ENCODE data around the gene CNPY4.
"Not testable (repeated sequence)": the region's sequence is repeated elsewhere in the genome, so short reads cannot be mapped to it uniquely, and the experiment has no call there.

Gene CNPY4

GRCh38 chr7:100122067-100122466 lies 2.6 kb downstream of the CNPY4 start:
- H3K36me3 Mint-ChIP-seq (ENCODE audit: low read depth), result peaks cover 10% of the 10 kb centered on the region
- H3K27ac Mint-ChIP-seq, result no peak overlapping the region
- H3K4me3 Mint-ChIP-seq, result no peak overlapping the region
- H3K4me1 Mint-ChIP-seq (ENCODE audit: low read depth), result peaks cover 28% of the 10 kb centered on the region
- H3K27me3 Mint-ChIP-seq (ENCODE audit: low read depth), result no peaks in the 10 kb centered on the region
- no peaks in the 10 kb centered on the region for H3K9me3 Mint-ChIP-seq

GRCh38 chr7:100122568-100122967 lies 3.1 kb downstream of the CNPY4 start:
- Mint-ChIP-seq H3K27me3 (ENCODE audit: low read depth) (no peaks in the 10 kb centered on the region), H3K36me3 (ENCODE audit: low read depth) (peaks cover 10% of the 10 kb centered on the region), H3K4me1 (ENCODE audit: low read depth) (peaks cover 28% of the 10 kb centered on the region), H3K27ac (no peak overlapping the region), H3K9me3 (no peaks in the 10 kb centered on the region), H3K4me3 (no peak overlapping the region)

- no peaks in the 10 kb centered on the region for H3K9me3 Mint-ChIP-seq
- H3K4me1 Mint-ChIP-seq (ENCODE audit: low read depth), result peaks cover 27% of the 10 kb centered on the region
- H3K27ac Mint-ChIP-seq, result peak overlapping the region; percentile 19
- peak overlapping the region; percentile 9 for H3K4me3 Mint-ChIP-seq
- peaks cover 10% of the 10 kb centered on the region for H3K36me3 Mint-ChIP-seq (ENCODE audit: low read depth)
- no peaks in the 10 kb centered on the region for H3K27me3 Mint-ChIP-seq (ENCODE audit: low read depth)
These were observed 5.1 kb downstream of the CNPY4 start for GRCh38 chr7:100124301-100125230.

- H3K27ac Mint-ChIP-seq, result peak overlapping the region; percentile 100
- H3K36me3 Mint-ChIP-seq (ENCODE audit: low read depth), result peaks cover 10% of the 10 kb centered on the region
- no peaks in the 10 kb centered on the region for H3K9me3 Mint-ChIP-seq
- H3K4me1 Mint-ChIP-seq (ENCODE audit: low read depth), result peaks cover 25% of the 10 kb centered on the region
- peak overlapping the region; percentile 100 for H3K4me3 Mint-ChIP-seq
- H3K27me3 Mint-ChIP-seq (ENCODE audit: low read depth), result no peaks in the 10 kb centered on the region
These were observed 7.0 kb downstream of the CNPY4 start for GRCh38 chr7:100126239-100126930.

- H3K36me3 Mint-ChIP-seq (ENCODE audit: low read depth), result peaks cover 10% of the 10 kb centered on the region
- H3K9me3 Mint-ChIP-seq, result no peaks in the 10 kb centered on the region
- H3K4me1 Mint-ChIP-seq (ENCODE audit: low read depth), result peaks cover 27% of the 10 kb centered on the region
- H3K4me3 Mint-ChIP-seq, result peak within 1 kb of the TSS; percentile 100
- H3K27me3 Mint-ChIP-seq (ENCODE audit: low read depth), result no peaks in the 10 kb centered on the region
- peak within 1 kb of the TSS; percentile 100 for H3K27ac Mint-ChIP-seq
These were observed 7.8 kb downstream of the CNPY4 start, which contains the start of gene MBLAC1 for GRCh38 chr7:100126931-100127865. MBLAC1 (plus strand) TSS chr7:100126967; CDS start chr7:100127396, 429 bp downstream.

GRCh38 chr7:100127866-100128636 lies 8.6 kb downstream of the CNPY4 start:
- H3K9me3 Mint-ChIP-seq, result no peaks in the 10 kb centered on the region
- H3K27ac Mint-ChIP-seq, result peak overlapping the region; percentile 63
- H3K4me3 Mint-ChIP-seq, result peak overlapping the region; percentile 100
- H3K4me1 Mint-ChIP-seq (ENCODE audit: low read depth), result peaks cover 31% of the 10 kb centered on the region
- H3K27me3 Mint-ChIP-seq (ENCODE audit: low read depth), result no peaks in the 10 kb centered on the region
- peaks cover 6% of the 10 kb centered on the region for H3K36me3 Mint-ChIP-seq (ENCODE audit: low read depth)

- Mint-ChIP-seq H3K27ac (peak overlapping the region; percentile 63), H3K4me3 (peak overlapping the region; percentile 100), H3K4me1 (ENCODE audit: low read depth) (peaks cover 31% of the 10 kb centered on the region), H3K27me3 (ENCODE audit: low read depth) (no peaks in the 10 kb centered on the region), H3K9me3 (no peaks in the 10 kb centered on the region), H3K36me3 (ENCODE audit: low read depth) (peaks cover 5% of the 10 kb centered on the region)
These were observed 9.2 kb downstream of the CNPY4 start for GRCh38 chr7:100128637-100128963.

- H3K27ac Mint-ChIP-seq; H3K4me3 Mint-ChIP-seq; H3K9me3 Mint-ChIP-seq; H3K27me3 Mint-ChIP-seq (ENCODE audit: low read depth); H3K36me3 Mint-ChIP-seq (ENCODE audit: low read depth): not testable (repeated sequence)
- peaks cover 21% of the 10 kb centered on the region for H3K4me1 Mint-ChIP-seq (ENCODE audit: low read depth)
These were observed 10.8 kb downstream of the CNPY4 start for GRCh38 chr7:100130220-100130607.

- no peaks in the 10 kb centered on the region for H3K36me3 Mint-ChIP-seq (ENCODE audit: low read depth)
- H3K27ac Mint-ChIP-seq, result peak overlapping the region; percentile 52
- peak overlapping the region; percentile 56 for H3K4me3 Mint-ChIP-seq
- H3K4me1 Mint-ChIP-seq (ENCODE audit: low read depth), result peaks cover 18% of the 10 kb centered on the region
- H3K27me3 Mint-ChIP-seq (ENCODE audit: low read depth), result no peaks in the 10 kb centered on the region
- no peaks in the 10 kb centered on the region for H3K9me3 Mint-ChIP-seq
These were observed 11.4 kb downstream of the CNPY4 start for GRCh38 chr7:100130608-100131453.

- Mint-ChIP-seq H3K36me3 (ENCODE audit: low read depth) (no peaks in the 10 kb centered on the region), H3K4me3 (peak overlapping the region; percentile 6), H3K27ac (no peak overlapping the region), H3K4me1 (ENCODE audit: low read depth) (peaks cover 18% of the 10 kb centered on the region), H3K27me3 (ENCODE audit: low read depth) (no peaks in the 10 kb centered on the region), H3K9me3 (no peaks in the 10 kb centered on the region)
These were observed 12.7 kb downstream of the CNPY4 start for GRCh38 chr7:100132126-100132525.

GRCh38 chr7:100132697-100133151 lies 13.3 kb downstream of the CNPY4 start:
- no peak overlapping the region for H3K27ac Mint-ChIP-seq
- peak overlapping the region; percentile 6 for H3K4me3 Mint-ChIP-seq
- H3K36me3 Mint-ChIP-seq (ENCODE audit: low read depth), result no peaks in the 10 kb centered on the region
- H3K27me3 Mint-ChIP-seq (ENCODE audit: low read depth), result no peaks in the 10 kb centered on the region
- H3K9me3 Mint-ChIP-seq, result no peaks in the 10 kb centered on the region
- peaks cover 21% of the 10 kb centered on the region for H3K4me1 Mint-ChIP-seq (ENCODE audit: low read depth)

GRCh38 chr7:100137851-100138760 lies 18.7 kb downstream of the CNPY4 start:
- H3K27ac Mint-ChIP-seq, result peak overlapping the region; percentile 57
- no peaks in the 10 kb centered on the region for H3K9me3 Mint-ChIP-seq
- no peak overlapping the region for H3K4me3 Mint-ChIP-seq
- no peaks in the 10 kb centered on the region for H3K27me3 Mint-ChIP-seq (ENCODE audit: low read depth)
- H3K36me3 Mint-ChIP-seq (ENCODE audit: low read depth), result no peaks in the 10 kb centered on the region
- H3K4me1 Mint-ChIP-seq (ENCODE audit: low read depth), result peaks cover 15% of the 10 kb centered on the region
